Measurements from ENCODE around the gene SLC7A9.

GRCh38 chr19:32891609-32892008 lies 22.0 kb upstream of the SLC7A9 start:
- TF ChIP-seq CTCF (IDR thresholded peaks at IDR 0.05) = no peak
- TF ChIP-seq HES2 (IDR thresholded peaks at IDR 0.05) = no peak
- TF ChIP-seq BHLHE40 (IDR thresholded peaks at IDR 0.05; ENCODE audit: low read depth, low read length) = no peak
- no peak for TF ChIP-seq POLR2A (IDR thresholded peaks at IDR 0.05; ENCODE audit: low read length)
- no peak for TF ChIP-seq ELK1 (IDR thresholded peaks at IDR 0.05; ENCODE audit: low read depth, low read length)
